ENCODE data around the gene ANO1.

- no peak for TF ChIP-seq CTCF (conservative IDR thresholded peaks at IDR 0.05; ENCODE audit: low read depth, low read length)
- no peak for TF ChIP-seq EZH2phosphoT487 (IDR thresholded peaks at IDR 0.05; ENCODE audit: borderline replicate concordance, low read length)
- no peak for TF ChIP-seq EZH2 (IDR thresholded peaks at IDR 0.05; ENCODE audit: low read length, unreplicated experiment)
Observed at GRCh38 chr11:70122490-70123198, 44.5 kb downstream of the ANO1 start.

Measured in PC-3 (cell line).